ENCODE data around the gene CDC42BPA.

DNA sequence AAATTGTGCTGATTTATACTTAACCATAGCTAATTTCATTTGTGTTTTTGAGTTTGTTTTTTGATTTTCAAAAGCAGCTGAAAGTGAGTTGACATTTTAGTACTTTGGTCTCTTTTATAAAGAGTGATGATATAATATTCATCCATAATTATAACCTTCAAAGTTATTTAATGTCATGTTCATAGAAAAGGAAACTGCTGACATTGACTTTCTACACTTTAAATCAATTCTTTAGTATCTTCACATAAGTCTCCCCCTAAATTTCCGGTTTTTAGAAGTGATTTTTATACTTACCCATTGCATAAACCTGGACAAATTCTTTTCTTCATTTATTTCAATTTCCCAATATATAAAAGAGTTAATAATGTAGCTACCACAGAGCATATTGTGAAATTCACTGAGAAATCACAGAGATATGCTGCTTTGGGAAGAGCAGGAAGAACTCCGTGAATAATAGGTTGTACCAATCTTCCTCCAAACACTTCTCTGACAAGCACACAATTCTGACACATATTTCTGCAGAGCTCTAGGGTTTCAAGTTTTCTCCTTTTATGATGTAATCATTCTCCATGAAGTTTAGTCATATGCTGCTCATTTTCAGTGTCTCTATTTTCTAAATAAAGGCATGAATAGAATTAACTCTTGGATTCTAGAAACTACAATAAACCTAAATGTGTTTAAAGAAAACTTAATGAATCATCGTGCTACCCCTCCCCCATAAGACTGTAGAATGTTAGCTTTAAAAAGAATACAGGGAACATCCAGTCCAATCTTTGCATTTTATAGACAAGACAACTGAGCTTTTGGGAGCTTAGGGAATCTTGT is 25.6 kb upstream of the CDC42BPA start:
- no peak for TF ChIP-seq CTCF (IDR thresholded peaks at IDR 0.05)
- TF ChIP-seq EP300 (IDR thresholded peaks at IDR 0.05), result no peak
- TF ChIP-seq POLR2A (IDR thresholded peaks at IDR 0.05), result no peak

Data from stomach (tissue), 4 donors.